Eye (tissue), 1 donor: ENCODE measurements around the gene MAN1B1.

ENCODE experiments used
- DNase-seq: peaks from one replicate; pipeline ENCODE4 v3.0.0-alpha.2; 2015

MAN1B1 gene

GRCh38 chr9:137069508-137070091 lies 17.2 kb upstream of the MAN1B1 start:
- DNase-seq: peak; percentile 41

DNA sequence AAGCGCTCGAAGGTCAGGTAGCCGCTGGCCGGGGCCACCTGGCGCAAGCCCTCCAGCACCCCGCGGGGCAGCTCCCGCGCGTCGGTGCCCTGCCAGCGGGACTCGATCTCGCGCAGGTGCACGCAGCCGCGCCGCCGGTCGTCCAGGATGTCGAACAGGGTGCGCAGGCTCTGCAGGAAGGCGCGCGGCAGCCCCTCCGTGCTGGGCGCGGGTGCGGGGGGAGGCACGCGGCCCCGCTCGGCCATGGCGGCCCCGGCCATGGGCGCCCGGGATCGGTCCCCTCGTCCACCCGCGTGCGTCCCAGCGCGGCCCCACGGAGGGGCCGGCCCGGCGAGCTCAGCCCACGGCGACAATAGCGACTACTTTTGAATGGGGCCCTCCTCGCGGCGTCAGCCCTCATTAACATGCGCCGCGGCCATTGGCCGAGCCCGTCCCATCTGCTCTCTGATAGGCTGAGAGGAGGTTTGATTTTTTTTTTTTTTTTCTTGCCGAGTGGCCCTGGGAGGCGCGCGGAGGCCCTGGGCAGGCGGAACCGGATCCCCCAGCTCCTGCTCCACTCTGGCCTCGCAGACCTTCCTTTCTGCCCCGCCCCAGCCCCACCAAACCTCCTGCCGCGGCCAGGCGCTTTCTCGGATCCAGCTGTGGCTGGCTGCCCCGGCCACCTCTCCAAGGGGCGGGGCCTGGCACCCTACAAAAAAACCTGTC lies 16.4 kb upstream of the MAN1B1 start, which contains the start of gene SAPCD2:
SAPCD2 (minus strand) TSS at position 357 of the 705 bp plus-strand sequence; CDS start at position 260, 97 bp downstream.
- DNase-seq: peak; percentile 93

GRCh38 chr9:137070906-137071275 lies 15.9 kb upstream of the MAN1B1 start:
- DNase-seq: peak; percentile 79

- DNase-seq: no peak
Measured at GRCh38 chr9:137071282-137071681, 15.5 kb upstream of the MAN1B1 start.

GRCh38 chr9:137073992-137074399 lies 12.8 kb upstream of the MAN1B1 start:
- DNase-seq: no peak

- DNase-seq: no peak
Measured at GRCh38 chr9:137074657-137075274, 12.0 kb upstream of the MAN1B1 start.

- DNase-seq: no peak
Measured at GRCh38 chr9:137075275-137075775, 11.5 kb upstream of the MAN1B1 start.

- DNase-seq: no peak
Measured at GRCh38 chr9:137076636-137077009, 10.2 kb upstream of the MAN1B1 start.

GRCh38 chr9:137077010-137077747 lies 9.6 kb upstream of the MAN1B1 start, which contains the start of gene UAP1L1:
Gene UAP1L1, plus strand, starts transcription at chr9:137077517. Its CDS starts 16 bp downstream, at chr9:137077533.
- DNase-seq: peak; percentile 46

GRCh38 chr9:137077758-137078693 lies 8.8 kb upstream of the MAN1B1 start:
- peak; percentile 35 for DNase-seq

GRCh38 chr9:137078701-137079400 lies 7.9 kb upstream of the MAN1B1 start:
- DNase-seq: peak; percentile 39

DNA sequence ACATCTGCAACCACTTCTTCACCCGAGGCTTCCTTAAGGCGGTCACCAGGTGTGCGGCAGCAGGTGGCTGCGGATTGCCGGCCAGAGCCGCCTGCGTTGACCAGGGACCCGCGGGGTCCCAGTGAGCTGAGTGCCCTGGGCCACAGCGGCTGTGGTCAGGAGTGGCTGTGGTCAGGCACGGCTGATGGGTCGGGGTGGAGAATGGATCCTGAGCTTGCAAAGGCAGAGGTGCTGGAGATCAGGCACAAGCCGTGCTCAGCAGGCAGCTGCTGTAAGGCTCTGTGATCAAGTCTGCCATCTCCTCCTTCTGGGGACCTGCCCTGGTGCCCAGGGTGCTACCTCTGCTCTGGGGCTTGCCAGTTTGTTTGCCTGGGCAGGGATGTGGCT lies 7.4 kb upstream of the MAN1B1 start:
- no peak for DNase-seq

DNA sequence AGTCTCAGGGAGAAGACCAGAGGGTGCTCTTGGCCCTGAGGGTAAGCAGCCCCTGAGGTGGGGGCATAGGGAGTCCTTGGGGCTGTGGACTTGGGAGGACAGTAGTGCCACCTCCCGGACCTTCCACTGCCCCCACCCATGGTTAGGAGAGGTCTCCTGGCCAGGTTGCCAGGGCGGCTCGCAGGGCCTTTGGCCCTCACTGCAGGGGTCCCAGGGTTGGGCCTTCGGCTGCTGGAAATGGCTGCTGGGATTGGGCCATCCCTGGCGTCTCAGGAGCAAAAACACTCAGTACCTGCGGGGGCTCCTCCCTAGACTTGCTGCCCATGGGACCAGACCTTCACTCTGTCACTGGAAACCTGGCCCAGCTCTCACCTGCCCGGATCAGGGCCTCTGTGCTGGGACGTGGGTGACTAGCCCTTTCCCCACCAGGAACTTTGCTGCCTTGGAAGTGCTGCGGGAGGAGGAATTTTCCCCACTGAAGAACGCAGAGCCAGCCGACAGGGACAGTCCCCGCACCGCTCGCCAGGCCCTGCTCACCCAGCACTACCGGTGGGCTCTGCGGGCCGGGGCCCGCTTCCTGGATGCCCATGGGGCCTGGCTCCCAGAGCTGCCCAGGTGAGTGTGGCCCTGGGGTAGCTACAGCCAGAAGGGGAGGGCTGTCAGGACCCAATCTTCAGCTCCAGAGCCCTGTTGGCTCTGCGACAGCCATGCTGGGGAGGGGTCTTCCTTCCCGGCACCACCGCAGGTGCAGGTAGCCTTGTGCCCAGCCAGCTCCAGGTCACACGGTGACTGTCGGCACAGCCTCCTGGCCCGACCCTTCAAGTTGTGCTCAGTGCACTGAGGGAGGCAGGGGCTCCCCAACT lies 6.3 kb upstream of the MAN1B1 start:
- no peak for DNase-seq

DNA sequence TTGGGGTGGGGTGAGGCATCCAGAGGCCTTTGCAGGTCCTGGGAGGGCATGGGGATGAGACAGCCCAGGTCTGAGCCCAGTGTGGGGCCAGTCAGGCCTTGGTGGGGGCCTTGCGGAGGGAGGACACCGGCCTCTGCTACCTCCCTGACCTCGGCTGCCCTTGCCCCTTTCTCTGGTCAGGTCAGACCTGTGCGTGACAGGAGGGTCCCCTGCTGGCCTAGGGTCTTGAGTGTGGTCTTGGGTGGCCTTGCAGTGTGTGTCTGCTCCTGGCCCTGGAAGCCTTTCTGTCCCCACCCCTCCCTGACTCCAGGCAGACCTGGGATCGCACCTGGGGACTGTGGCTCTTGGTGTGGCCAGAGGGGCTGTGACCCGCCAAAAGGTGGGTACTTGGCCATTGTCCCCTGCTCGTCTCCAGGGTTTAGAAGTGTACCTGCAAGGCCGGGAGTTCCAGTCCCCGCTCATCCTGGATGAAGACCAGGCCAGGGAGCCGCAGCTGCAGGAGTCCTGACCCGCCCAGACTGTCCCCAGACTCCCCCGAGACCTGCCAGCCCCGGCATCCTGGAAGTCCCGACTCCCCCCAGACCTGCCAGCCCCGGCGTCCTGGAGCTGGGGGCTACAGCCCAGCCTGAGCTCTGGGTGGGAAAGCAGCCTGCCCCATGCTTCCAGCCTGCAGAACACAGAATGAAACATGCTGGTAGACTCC lies 4.4 kb upstream of the MAN1B1 start:
- DNase-seq: no peak

DNA sequence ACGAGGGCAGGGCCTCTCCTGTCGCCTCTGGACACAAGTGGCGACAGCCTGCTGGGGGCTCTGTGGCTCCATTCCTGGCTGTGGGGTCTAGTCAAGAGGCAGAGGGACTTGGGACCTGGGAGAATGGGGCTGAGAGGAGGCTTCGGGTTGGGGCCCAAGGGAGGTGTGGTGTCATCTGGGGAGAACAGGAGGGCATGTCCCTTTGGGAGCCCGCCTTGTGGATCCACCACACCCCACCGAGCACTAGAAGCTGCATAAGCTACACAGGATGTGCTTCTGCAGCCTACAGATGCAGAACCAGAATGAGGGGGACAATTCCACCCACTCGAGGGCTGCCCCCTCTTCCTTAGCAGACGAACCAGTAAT lies 3.9 kb upstream of the MAN1B1 start:
- DNase-seq: no peak

DNA sequence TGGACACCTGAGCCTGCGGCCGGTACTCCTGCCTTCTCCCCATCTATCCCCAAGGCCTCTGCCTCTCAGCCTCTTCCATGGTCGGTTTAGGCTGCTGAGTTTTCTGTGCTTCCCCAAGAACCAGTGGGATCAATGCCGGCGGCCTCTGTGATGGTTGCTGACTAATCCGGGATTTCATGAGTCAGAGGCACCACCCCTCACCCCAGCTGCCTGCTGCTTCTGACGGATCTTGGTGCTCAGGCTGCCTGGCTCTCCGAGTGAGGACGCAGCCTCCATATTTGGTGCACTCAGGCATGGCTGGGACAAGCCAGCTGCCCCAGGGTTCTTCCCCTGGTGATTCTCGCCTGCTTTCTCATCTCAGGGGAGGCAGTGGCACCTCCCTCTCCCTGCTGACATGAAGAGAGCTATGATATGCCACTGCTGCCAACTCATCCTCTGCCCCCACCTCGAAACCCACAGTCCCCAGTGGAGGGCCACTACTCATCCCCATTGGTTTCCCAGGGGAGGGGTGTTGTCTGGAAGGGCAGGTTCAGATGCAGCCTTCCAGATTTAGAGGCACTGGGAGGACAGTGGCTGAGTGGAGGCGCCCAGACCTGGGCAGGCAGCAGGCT lies 3.3 kb upstream of the MAN1B1 start:
- peak; percentile 65 for DNase-seq

DNA sequence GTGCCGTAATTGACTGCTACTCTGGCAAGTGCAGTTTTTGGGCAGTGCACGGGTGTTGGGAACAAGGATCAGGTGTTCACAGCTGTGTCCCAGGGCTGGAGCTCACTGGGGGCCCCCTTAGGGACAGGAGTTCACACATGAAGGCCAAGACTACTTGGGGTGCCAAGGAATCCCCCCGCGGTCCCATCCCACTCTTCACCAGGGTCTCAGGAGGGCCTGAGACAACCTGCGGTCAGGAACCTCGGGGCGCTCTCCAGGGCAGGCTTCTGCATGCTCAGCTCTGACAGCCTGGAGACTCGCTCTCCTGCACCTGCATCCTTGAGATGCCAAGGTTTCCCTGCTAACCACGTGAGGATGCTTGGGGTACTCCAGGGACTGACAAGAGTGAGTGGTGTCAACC lies 2.3 kb upstream of the MAN1B1 start:
- DNase-seq: no peak

DNA sequence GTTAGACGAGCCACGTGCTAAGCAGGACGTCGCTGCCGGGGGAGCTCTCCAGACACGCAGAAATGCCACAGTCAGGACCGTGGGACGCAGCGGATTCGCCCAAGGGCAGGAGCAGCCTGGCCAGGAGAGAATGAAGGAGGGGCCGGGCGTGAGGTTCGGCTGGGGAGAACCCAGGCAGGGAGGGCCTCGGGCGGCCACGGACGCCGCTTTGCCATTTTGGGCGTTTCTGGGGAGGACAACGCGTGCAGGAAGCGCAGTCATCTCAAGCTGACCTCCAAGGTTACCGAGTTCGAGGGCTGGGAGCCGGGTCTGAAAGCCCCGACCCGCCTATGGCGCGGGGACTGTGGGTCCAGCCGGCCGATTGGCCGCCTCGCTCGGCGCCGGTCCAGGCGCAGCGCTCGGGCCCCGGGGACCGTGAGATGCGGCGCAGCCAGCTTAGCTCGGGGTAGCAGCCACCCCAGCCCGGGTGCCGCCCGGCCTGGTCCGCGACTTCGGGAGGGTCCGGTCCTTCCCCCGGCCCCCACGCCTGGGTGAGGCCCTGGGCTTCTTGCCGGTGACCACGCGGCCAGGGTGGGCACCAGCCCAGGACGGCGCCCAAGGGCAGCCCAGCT lies 760 bp upstream of the MAN1B1 start:
- no peak for DNase-seq

DNA sequence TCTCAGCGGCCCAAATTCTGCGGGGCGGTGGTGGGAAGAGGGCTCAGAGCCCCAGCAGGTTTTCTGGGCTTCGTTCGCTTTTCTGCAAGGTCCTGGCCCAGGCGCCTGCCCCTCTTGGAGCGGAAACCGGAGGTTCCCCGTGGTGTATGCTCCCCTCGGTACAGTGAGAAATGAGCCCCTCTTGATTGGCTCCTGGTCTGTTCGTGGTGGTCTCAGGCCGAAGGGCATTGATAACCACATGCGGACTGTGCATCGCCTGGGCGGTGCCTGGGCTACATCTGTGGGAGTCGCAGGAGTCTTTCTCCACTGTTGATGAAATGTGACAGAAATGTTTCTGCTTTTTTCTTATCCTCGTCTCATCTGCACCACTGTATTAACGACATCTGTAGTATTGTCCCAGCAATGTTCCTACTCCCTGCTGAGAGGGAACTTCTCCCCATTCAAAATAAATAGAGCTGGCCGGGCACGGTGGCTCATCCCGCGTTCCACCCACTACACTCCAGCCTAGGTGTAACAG lies 682 bp downstream of the MAN1B1 start:
- DNase-seq: peak; percentile 63
